GM12875 (cell line): ENCODE data around the gene FAM83E.

ENCODE experiments used
- H3K4me3 ChIP-seq: one replicate; pipeline ENCODE4 v1.5.1; 2011; ENCODE audit warnings: low read depth, low read length, control low read depth
- CTCF ChIP-seq: IDR thresholded peaks from 2 replicates; pipeline ENCODE4 v1.5.1; 2011; ENCODE audit warnings: low read depth, mild to moderate bottlenecking, control low read depth, inconsistent platforms, low read length, moderate library complexity, borderline replicate concordance; ENCODE audit not compliant: insufficient read depth

Gene FAM83E

DNA sequence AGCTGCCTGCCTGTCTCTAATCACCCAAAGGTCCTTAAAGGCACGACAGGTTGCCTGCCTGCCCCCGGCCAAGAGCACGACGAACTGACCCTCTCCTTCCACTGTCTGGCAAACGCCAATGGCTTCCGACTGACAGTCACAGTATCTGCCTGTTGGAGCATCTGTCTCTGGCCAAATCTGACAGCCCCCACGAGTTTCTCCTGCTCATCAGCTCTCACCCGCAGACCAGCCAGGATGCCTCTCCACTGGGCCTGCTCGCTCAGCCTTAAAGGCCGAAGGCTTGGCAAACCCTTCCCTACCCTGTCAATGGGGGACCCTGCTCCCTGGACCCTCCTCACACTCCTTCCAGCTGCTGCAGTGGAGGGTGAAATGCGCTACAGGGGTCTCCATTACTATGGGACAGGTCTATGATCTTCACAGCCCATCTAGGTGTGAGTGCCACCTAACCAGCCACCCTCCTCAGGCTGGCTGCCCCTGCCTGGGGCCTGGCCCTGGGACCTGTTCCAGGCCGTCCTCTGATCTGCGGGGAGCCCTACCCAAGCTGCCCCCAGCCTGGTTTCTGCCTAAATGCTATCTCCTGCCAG is 932 bp downstream of the FAM83E start:
- TF ChIP-seq CTCF: no peak
- H3K4me3 ChIP-seq: no peak overlapping the region

DNA sequence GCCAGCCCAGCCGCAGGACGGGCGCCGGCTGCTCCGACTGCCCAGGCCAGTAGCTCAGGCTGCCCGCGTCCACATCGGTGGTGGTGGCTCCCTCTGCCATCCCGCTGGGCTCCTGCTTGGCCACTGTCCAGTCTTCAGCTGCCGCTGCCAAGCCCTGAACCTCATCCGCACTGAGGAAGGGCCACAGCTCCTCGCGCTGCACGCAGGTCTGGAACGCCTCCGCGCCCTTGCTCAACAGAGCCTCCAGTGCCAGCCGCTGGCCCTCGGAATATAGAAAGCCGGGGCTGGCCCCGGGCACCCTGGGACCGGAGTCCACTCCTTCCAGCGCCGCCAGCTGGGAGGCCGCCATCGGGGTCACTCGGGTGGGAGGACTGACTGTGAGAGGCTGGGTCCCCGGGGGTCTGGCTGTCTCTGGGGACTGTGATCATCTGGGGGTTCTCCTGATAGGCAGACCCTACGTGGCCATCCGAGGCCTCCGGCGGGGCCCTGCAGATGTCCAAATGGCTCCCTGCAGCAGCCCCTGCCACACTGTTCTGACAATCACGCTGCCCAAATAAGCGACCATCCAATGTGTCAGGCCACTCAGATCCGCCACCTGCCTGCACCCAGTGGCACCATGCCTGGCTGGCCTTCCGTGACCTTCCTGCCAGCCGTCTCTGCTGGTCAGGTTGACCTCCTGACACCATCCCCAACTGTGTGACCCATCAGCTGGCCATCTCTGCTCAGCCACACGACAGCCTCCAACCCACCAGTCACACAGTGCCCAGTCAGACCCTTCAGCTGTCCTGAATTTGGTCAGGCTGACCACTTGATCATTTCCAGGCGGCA is 1.6 kb downstream of the FAM83E start:
- no peak for TF ChIP-seq CTCF

DNA sequence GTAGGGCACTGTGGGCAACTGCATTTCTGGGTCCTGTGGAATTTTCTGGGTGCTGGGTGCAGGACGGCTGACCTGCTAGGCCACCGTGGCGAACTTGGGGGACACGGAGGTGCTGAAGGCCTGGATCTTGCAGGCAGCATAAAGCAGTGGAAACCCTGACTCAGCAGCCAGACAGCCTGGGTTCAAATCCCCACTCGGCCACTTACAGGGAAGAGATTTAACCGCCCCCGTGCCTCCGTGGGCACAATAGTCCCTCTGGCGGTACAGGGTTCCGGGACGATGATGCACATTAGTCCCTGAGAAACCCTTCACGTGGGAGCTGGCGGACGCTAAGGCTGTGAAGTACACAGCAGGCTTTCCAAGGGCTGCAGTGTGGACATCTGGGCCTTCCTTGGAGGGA is 3.0 kb downstream of the FAM83E start:
- no peak overlapping the region for H3K4me3 ChIP-seq
- TF ChIP-seq CTCF: no peak

More for the DNA sequence above, 1.6 kb downstream of the FAM83E start:
- H3K4me3 ChIP-seq: no peak overlapping the region

- TF ChIP-seq CTCF: no peak
These were observed 5.2 kb downstream of the FAM83E start for GRCh38 chr19:48609571-48610108.

DNA sequence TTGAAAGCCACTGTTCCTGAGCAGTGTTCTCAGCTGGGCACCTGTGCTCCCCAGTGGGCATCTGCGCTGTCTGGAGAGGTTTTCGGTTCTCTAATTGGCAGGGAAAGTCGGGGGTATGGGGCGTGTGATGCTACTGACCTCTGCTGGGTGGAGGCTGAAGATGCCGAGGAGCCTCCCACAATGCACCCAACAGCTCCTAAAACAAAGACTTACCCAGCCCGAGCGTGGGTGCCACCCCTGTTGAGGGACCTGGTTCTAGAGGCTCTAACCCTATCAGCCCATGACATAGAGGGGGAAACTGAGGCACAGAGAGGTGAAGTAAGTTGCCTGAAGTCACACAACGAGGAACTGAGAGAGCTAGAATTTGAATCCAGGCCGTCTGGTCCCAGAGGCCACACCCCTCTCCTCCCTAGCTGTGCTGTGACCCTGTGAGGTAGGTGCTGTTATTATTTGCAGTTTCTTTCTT is 6.0 kb downstream of the FAM83E start:
- no peak overlapping the region for H3K4me3 ChIP-seq

More at GRCh38 chr19:48609571-48610108, 5.2 kb downstream of the FAM83E start:
- no peak overlapping the region for H3K4me3 ChIP-seq

GRCh38 chr19:48607359-48607755 is 7.5 kb downstream of the FAM83E start:
- no peak for TF ChIP-seq CTCF
- no peak overlapping the region for H3K4me3 ChIP-seq

More for the DNA sequence above, 6.0 kb downstream of the FAM83E start:
- TF ChIP-seq CTCF: peak; percentile 75
